Muscle layer of duodenum (tissue), 2 donors: Measurements from ENCODE around the gene TJP2.
A peak's percentile ranks its signal among the peaks of the same experiment; 100 is the strongest.

Source experiments
- H3K27ac ChIP-seq: one replicate; pipeline ENCODE4 v1.7.0; 2013; ENCODE audit warnings: mild to moderate bottlenecking, low read length
- H3K27me3 ChIP-seq: one replicate; pipeline ENCODE4 v1.7.0; 2013; ENCODE audit warnings: low read depth, mild to moderate bottlenecking, control low read depth, low read length
- H3K36me3 ChIP-seq, 2 donors: one replicate each; pipeline ENCODE4 v1.7.0; 2013; ENCODE audit warnings: low read length in 2 of 2, control low read depth in 1 of 2, mild to moderate bottlenecking in 1 of 2; ENCODE audit not compliant: insufficient read depth in 2 of 2, control insufficient read depth in 1 of 2
- H3K4me1 ChIP-seq, 2 donors: one replicate each; pipeline ENCODE4 v1.7.0; 2013; ENCODE audit warnings: low read length in 2 of 2, mild to moderate bottlenecking in 2 of 2, control low read depth in 1 of 2, moderate library complexity in 1 of 2; ENCODE audit not compliant: insufficient read depth in 2 of 2, control insufficient read depth in 1 of 2
- H3K4me3 ChIP-seq, 2 donors: one replicate each; pipeline ENCODE4 v1.7.0; 2013; ENCODE audit warnings: low read length in 2 of 2, low read depth in 1 of 2, mild to moderate bottlenecking in 1 of 2
- H3K9me3 ChIP-seq, 2 donors: one replicate each; pipeline ENCODE4 v1.7.0; 2013; ENCODE audit warnings: low read length in 2 of 2, control low read depth in 1 of 2, mild to moderate bottlenecking in 1 of 2; ENCODE audit not compliant: control insufficient read depth in 1 of 2
- donor health status: healthy.

The TJP2 gene

GRCh38 chr9:69165581-69165980, 8.5 kb upstream of the TJP2 start:
- Histone ChIP-seq H3K27ac (no peak overlapping the region), H3K9me3 (no peaks in the 10 kb centered on the region), H3K36me3 (no peaks in the 10 kb centered on the region), H3K27me3 (no peaks in the 10 kb centered on the region), H3K4me1 (no peaks in the 10 kb centered on the region), H3K4me3 (no peak overlapping the region)

GRCh38 chr9:69168709-69169217, 5.3 kb upstream of the TJP2 start:
- Histone ChIP-seq H3K9me3 (no peaks in the 10 kb centered on the region), H3K27me3 (no peaks in the 10 kb centered on the region), H3K4me1 (peaks cover 0 to 9% of the 10 kb centered on the region in 2 donors), H3K36me3 (no peaks in the 10 kb centered on the region), H3K4me3 (no peak overlapping the region), H3K27ac (no peak overlapping the region)

GRCh38 chr9:69170231-69170630, 3.8 kb upstream of the TJP2 start:
- no peaks in the 10 kb centered on the region for H3K9me3 ChIP-seq
- peaks cover 0 to 9% of the 10 kb centered on the region in 2 donors for H3K4me1 ChIP-seq
- H3K4me3 ChIP-seq: no peak overlapping the region
- no peaks in the 10 kb centered on the region for H3K27me3 ChIP-seq
- H3K36me3 ChIP-seq: no peaks in the 10 kb centered on the region
- no peak overlapping the region for H3K27ac ChIP-seq

GRCh38 chr9:69171049-69171448, 3.0 kb upstream of the TJP2 start:
- H3K4me3 ChIP-seq: no peak overlapping the region
- H3K9me3 ChIP-seq: no peaks in the 10 kb centered on the region
- H3K4me1 ChIP-seq: peaks cover 0 to 9% of the 10 kb centered on the region in 2 donors
- H3K27ac ChIP-seq: peak overlapping the region; percentile 39
- H3K27me3 ChIP-seq: no peaks in the 10 kb centered on the region
- no peaks in the 10 kb centered on the region for H3K36me3 ChIP-seq

- Histone ChIP-seq H3K4me3 (no peak overlapping the region), H3K36me3 (no peaks in the 10 kb centered on the region), H3K4me1 (peaks cover 0 to 9% of the 10 kb centered on the region in 2 donors), H3K9me3 (no peaks in the 10 kb centered on the region), H3K27ac (peak overlapping the region; percentile 39), H3K27me3 (no peaks in the 10 kb centered on the region)
Measured at GRCh38 chr9:69171517-69171916, 2.6 kb upstream of the TJP2 start.

GRCh38 chr9:69172895-69173294, 1.2 kb upstream of the TJP2 start:
- no peaks in the 10 kb centered on the region for H3K9me3 ChIP-seq
- peak overlapping the region in 1 of 2 donors; percentile 73 for H3K4me3 ChIP-seq
- no peaks in the 10 kb centered on the region for H3K36me3 ChIP-seq
- H3K27ac ChIP-seq: no peak overlapping the region
- H3K27me3 ChIP-seq: no peaks in the 10 kb centered on the region
- H3K4me1 ChIP-seq: peaks cover 0 to 14% of the 10 kb centered on the region in 2 donors

- Histone ChIP-seq H3K4me1 (peaks cover 2 to 19% of the 10 kb centered on the region in 2 donors), H3K27ac (peak overlapping the region; percentile 13), H3K9me3 (no peaks in the 10 kb centered on the region), H3K36me3 (no peaks in the 10 kb centered on the region), H3K27me3 (no peaks in the 10 kb centered on the region), H3K4me3 (peak overlapping the region; percentile 35 to 73)
Measured at GRCh38 chr9:69173497-69173890, 583 bp upstream of the TJP2 start.

- peaks cover 5 to 19% of the 10 kb centered on the region in 2 donors for H3K4me1 ChIP-seq
- no peaks in the 10 kb centered on the region for H3K9me3 ChIP-seq
- no peaks in the 10 kb centered on the region for H3K27me3 ChIP-seq
- no peaks in the 10 kb centered on the region for H3K36me3 ChIP-seq
- peak overlapping the region; percentile 69 to 73 for H3K4me3 ChIP-seq
- H3K27ac ChIP-seq: peak overlapping the region; percentile 76
Measured at GRCh38 chr9:69174616-69175463, 763 bp downstream of the TJP2 start.

- Histone ChIP-seq H3K4me3 (peak overlapping the region; percentile 69 to 73), H3K36me3 (no peaks in the 10 kb centered on the region), H3K27me3 (no peaks in the 10 kb centered on the region), H3K9me3 (no peaks in the 10 kb centered on the region), H3K27ac (peak overlapping the region; percentile 76), H3K4me1 (peaks cover 9 to 19% of the 10 kb centered on the region in 2 donors)
Measured at GRCh38 chr9:69175486-69175885, 1.4 kb downstream of the TJP2 start.

GRCh38 chr9:69176471-69177171, 2.5 kb downstream of the TJP2 start:
- Histone ChIP-seq H3K27me3 (no peaks in the 10 kb centered on the region), H3K9me3 (no peaks in the 10 kb centered on the region), H3K27ac (peak overlapping the region; percentile 76), H3K36me3 (no peaks in the 10 kb centered on the region), H3K4me3 (no peak overlapping the region), H3K4me1 (peaks cover 10 to 24% of the 10 kb centered on the region in 2 donors)

- Histone ChIP-seq H3K4me3 (no peak overlapping the region), H3K27ac (no peak overlapping the region), H3K9me3 (no peaks in the 10 kb centered on the region), H3K27me3 (no peaks in the 10 kb centered on the region), H3K4me1 (peaks cover 16 to 23% of the 10 kb centered on the region in 2 donors), H3K36me3 (no peaks in the 10 kb centered on the region)
Measured at GRCh38 chr9:69178583-69179011, 4.5 kb downstream of the TJP2 start.
